ENCODE results near the gene LRRTM4.

DNA sequence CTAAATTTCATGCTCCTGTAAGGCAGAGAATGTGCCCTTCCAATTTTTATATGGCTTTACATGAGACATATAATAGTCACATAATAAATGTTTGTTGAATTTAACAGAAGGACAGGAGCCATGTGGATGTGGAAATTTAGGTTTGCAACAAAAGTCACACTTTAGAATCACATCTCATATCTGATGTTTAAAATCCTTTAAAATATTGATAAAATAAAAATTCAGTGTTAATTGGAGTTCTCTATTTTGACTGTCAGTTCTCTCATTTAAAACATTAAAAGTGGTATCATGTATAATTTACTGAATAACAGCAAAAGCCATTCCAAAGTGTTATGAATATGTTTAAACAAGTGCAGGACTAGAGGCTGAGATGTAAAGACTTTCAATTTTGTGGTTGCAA is 594.1 kb downstream of the LRRTM4 start:
- TF ChIP-seq, protein P1, sequence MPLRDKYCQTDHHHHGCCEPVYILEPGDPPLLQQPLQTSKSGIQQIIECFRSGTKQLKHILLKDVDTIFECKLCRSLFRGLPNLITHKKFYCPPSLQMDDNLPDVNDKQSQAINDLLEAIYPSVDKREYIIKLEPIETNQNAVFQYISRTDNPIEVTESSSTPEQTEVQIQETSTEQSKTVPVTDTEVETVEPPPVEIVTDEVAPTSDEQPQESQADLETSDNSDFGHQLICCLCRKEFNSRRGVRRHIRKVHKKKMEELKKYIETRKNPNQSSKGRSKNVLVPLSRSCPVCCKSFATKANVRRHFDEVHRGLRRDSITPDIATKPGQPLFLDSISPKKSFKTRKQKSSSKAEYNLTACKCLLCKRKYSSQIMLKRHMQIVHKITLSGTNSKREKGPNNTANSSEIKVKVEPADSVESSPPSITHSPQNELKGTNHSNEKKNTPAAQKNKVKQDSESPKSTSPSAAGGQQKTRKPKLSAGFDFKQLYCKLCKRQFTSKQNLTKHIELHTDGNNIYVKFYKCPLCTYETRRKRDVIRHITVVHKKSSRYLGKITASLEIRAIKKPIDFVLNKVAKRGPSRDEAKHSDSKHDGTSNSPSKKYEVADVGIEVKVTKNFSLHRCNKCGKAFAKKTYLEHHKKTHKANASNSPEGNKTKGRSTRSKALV (CRISPR knock-in tag; IDR thresholded peaks at IDR 0.05): no peak
- TF ChIP-seq NCOR1 (IDR thresholded peaks at IDR 0.05; ENCODE audit: borderline replicate concordance, low read length) (no peak), E2F1 (CRISPR knock-in tag; IDR thresholded peaks at IDR 0.05) (no peak), RFX1 (IDR thresholded peaks at IDR 0.05) (no peak), CTCF (CRISPR knock-in tag; IDR thresholded peaks at IDR 0.05) (no peak), ZNF136 (CRISPR knock-in tag; IDR thresholded peaks at IDR 0.05; ENCODE audit: low read depth) (no peak), SP2 (CRISPR knock-in tag; IDR thresholded peaks at IDR 0.05) (no peak), SOX13 (IDR thresholded peaks at IDR 0.05) (no peak), SOX13 (CRISPR knock-in tag; conservative IDR thresholded peaks at IDR 0.05 in 1 of 2, IDR thresholded peaks at IDR 0.05 in 1 of 2) (no peak), POLR2AphosphoS5 (IDR thresholded peaks at IDR 0.05; ENCODE audit: low read depth, low read length) (no peak), EP300 (IDR thresholded peaks at IDR 0.05; ENCODE audit: low read depth in 2 of 2, low read length in 2 of 2) (no peak), EP300 (CRISPR knock-in tag; IDR thresholded peaks at IDR 0.05; ENCODE audit: borderline replicate concordance) (no peak)
